Stimulated activated CD8-positive, alpha-beta memory T cell treated with anti-CD3 and anti-CD28 coated beads, Interleukin-15, amount 100 ng/mL, for 4 hours (primary cell): ENCODE results near the gene WIPF3.

Experiments used
- DNase-seq, 2 donors: peaks; one replicate each; pipeline ENCODE4 v3.0.0-alpha.2; 2020; ENCODE audit warnings: low read depth in 2 of 2

WIPF3 gene

DNA sequence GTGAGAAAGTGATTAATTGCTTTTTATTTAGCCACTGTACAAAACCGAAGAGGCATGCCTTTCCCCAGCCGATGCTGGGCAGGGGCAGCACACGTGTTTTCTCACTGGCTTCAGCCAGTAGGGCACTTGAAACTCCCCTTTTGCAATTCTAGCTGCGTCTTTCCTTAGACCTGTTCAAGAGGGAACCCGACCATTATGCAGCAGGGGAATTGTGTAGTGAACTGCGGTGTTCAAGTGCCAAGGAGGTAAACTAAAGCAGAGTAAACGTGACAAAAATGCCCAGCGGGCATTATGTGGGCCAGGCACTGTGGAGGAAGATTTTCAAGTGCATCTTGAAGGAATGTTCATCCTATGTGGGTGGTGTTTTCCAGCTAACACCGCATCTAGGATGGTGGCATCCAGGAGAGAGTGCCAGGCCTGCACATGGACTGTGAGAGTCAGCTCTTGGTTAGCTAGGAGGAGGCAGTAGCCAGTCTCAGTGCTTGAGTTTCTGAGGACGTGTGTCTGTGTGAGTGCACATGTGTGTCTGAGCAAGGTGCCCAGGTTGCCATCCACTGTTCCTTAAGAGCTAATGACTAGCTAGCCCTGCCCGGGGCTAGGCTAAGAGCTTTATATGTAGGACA is 3.3 kb downstream of the WIPF3 start:
- no peak for DNase-seq

DNA sequence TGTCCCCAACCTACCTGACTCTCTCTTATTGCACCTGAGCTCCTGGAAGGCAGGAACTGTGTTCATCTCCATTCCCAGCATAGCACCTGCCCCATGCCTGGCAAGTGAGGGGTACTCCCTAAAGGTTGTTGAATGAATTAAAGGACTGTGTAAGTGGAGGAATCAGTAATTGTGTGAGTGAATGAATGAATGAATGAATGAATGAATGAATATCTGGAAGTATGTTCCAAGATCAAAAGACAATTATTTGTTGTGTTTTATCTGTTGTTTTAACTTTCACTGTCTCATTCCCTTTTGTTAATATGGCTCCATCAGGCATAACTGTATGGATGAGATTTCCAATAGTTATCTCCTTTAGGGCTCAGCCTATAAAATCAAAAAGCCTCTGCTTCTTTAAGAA is 4.0 kb downstream of the WIPF3 start:
- DNase-seq, result no peak

DNA sequence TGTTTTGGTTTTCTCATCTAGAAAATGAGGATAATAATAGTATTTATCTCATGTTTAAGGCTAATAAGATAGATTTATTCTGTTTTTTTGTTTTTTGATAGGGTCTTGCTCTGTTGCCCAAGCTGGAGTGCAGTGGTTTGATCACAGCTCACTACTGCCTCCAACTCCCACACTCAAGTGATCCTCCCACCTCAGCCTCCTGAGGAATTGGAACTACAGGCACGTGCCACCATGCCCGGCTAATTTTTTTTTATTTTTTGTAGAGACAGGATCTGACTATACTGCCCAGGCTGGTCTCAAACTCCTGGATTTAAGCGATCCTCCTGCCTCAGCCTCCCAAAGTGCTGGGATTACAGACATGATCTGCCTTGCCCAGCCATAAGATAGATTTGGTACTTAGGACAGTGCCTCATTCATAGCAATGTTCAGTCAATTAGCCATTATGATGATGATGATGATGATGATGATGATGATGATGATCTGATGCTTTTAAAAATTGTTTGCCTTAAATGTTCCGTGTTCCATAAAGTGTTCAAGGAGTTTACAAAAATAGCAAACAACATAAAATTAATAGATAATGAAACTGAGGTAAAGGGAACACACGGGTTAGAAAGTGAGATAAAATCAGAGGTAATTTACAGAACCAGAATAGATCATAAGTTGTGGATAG is 4.6 kb downstream of the WIPF3 start:
- DNase-seq, result no peak

DNA sequence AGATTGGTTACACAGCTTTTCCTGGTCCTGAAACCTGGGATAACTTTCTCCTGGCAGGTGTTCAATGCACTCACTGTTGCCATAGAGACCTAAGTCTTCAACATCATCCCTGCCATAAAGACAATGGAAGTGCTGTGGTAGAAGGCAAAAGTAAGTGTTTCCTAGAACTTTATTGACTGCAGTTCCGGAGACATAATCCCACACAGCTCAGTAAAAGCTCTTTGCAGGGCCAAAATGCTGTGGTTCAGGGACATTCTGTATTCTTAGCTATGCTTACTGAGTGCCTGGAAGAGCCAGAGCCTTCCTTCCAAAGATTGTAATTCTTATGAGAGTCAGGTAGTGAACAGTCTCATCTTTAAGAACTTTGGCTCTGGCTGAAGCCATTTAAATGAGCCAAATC is 5.3 kb downstream of the WIPF3 start:
- no peak for DNase-seq

DNA sequence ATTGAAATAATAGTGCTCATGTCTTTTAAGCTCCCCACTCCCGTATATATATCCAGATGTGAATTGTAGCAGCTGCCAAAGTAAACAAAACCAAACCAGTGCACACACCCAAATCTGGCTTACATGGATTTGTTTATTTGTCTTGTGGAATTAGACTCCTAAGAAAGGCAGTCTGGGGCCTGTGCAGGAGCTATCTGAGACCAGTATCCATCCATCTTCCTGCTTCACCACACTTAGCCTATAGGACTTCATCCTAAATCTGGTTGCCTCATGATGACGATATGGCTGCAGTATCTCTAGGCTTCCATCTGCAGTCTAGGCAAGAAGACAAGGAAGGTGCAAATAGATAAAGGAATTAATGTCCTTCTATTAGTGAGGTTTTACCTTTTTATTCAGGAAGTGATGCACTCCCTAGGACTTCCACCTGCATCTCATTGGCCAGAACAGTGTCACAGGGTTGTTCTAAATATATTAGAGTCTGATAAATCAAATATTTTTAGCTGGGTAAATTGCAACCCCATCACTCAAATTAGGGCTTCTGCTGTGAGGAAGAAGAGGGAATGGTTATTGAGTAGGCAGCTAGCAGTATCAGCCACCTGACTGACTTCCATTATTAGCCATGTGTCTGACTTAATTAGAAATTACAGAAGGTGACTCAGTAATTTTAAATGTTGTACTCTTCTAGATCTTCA is 6.0 kb downstream of the WIPF3 start:
- DNase-seq, result no peak

DNA sequence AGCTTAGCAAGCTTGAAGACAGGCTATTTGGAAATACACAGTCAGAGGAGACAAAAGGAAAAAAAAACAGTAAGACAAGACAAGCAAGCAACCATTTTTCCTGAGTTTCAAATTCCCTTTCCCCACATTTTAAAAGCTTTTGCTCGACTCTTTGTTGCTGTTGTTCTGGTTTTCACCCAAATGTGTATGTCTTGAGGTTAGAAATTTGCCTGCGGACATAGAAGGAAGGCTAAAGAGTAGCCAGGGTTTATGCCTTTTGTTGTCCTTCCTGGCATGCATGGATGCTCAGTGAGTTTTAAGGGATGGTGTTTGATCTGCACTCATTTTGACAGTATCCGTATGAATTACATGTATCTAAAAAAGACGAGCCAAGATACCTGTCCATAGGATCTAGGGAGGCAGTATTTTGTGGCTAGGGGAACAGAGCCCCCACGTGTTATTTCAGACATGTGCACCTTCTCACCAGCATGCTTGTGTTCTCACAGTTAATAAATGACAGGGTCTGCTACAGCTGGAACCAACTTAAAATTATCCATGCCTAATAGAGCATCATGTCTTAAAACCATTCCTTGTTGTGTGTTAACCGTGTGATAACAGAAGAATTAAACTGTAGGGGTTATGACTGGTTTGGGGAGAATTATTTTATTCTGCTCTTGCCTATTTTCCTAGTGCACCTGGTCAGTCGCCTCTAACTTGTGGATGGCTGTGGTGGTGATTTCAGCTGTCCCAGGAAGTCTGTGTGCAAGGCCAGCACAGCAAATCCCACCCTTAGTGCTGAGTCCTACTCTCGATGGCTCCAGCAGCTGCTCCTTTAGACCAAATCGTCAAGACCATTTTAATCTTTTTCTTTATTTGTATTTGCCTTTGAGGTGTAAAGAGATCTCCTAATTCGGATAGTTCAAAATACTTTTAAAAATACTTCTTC is 9.1 kb downstream of the WIPF3 start:
- DNase-seq, result no peak

DNA sequence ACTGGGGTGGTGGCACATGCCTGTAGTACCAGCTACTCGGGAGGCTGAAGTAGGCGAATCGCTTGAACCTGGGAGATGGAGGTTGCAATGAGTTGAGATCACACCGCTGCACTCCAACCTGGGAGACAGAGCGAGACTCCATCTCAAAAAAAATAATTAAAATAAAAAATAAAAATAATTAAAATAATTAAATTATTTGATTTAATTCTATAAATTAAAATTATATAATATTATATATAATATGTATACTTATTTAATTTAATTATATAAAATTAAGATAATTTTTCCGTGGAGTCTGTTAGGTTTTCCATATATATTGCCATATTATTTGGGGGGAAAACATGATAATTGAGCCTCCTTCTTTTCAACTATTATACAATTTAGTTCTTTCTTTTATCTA is 12.0 kb downstream of the WIPF3 start:
- no peak for DNase-seq

DNA sequence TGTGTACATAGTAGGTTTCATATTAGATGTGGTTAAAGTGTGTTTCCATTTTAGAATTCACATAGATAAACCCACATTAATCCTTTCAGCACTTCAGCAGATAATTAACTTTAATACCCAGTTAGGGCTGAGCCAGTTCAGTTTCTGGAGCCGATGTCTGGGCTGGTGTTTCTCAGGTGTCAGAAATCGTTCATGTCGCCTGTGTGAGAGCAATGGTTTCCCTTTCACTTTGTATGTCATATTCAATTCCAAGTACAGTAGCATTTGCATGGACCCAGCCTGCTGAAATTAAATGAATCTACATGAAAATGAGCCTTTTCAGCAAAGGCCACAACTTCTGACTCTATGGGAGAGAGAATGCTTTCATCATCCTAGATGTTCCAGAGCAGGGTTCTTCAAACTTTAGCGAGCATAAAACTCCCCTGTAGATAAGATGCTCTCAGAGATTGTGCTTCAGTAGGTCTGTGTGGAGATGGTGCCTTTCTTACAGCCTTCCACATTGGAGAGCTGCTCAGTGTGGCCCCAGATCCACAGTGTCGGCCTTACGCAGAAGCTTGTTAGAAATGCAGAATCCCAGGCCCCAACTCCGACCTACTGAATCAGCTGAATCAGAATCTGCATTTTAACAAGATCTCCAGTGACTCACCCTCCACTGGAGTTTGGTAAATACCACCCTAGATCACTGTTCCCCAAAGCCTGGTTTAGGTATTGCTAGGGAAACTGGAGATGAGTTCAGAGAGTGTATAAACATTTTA is 19.6 kb downstream of the WIPF3 start:
- DNase-seq, result no peak

DNA sequence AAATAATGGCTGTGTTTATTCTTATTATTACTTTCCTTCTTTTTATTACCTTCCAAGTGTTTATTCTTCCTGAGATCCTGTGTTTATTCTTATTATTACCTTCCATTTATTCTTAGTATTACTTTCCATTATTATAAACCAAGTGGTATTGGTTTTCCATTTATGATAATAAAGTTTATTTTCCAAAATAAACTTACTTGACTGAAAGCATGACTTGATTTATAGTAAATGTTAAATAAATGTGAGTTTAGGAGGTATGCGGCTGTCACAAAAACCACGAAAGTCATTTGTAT is 20.2 kb downstream of the WIPF3 start:
- DNase-seq, result no peak

DNA sequence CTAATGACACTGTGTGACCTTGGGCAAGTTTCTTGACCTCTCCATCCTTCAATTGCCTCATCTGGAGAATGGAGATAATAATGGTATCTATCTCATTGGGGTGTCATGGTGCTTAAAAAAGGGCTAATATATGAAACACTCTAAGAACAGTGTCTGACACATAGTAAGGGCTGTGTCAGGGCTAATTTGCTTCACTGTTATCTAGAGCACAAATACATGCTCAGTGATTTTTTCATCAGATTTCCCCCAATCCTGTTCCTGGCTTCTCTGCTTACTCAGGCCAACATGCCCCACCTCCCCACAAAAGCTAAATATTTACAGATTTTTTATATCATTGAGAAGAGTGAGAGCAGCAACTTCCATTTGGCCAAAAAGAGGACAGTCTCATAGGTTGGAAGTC is 20.6 kb downstream of the WIPF3 start:
- no peak for DNase-seq

DNA sequence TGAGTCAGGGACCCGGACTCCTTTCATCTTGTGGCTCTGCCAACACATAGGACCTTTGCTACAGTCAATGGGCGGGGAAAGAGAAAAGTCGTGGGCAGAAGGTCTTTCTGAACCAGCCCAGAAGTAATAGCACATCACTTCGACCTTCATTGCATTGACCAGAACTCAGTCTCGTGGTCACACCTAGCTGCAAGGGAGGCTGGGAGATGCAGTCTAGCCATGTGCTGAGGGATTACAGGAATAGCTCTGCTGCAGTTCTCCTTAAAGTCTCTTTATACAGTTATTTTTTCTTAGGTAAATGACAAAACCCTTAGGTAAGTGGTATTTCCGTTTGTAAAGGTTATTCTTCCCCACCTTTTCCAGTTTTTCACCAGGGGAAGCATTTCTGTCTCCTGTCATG is 25.4 kb downstream of the WIPF3 start:
- no peak for DNase-seq

DNA sequence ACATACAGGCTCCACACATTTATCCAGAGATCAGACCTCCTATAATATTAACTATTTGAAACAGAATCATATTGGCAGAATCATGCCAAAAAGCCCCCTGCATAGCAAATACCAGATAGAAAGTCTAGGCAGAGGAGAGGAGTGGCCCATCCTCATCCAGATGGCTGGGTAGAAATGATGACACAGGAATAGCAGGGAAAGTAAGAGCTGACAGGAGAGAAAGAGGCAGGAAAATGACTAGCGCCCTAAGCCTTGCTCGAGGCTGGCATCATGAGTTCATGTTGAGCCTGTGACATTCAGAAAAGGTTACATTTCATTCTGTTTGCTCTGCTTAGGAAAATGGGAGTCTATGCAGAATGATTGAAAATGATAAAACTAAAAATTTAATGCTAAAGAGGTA is 27.6 kb downstream of the WIPF3 start:
- DNase-seq, result no peak

DNA sequence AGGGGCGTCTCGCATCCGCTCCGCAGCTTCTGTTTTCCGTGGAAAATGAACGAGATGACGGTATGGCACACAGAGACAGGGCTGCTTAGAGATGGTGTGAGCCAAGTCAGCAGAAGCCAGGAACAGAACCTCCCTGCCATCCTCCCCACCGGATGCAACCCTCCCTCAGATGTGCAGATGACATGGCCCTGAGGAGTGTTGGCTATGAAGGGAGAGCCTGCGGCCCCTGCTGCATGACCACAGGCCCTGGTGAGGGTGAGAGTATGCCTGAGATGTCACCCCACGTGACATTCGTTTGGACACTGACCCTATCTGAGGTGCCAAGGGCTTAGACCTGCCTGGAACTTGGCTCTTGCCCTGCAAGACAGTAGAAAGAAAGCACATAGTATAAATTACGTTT is 29.4 kb downstream of the WIPF3 start:
- no peak for DNase-seq

DNA sequence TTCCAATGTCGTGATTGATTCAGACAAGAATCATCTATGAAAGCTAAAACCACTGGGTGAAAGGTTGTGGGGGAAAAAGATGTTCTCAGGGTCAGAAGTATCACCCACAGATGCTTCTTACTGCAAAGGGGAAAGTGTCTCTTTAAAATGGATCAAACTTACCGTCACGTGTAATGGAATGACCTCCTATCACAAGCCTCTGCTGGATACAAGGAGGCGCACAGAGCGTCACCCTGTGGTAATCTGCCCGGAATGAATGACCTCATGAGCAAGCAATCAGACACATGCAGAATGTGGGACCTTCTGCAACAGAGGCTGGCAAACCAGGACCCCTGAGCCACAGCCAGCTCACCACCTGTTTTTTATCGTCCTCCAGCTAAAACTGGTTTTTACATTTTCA is 33.0 kb downstream of the WIPF3 start:
- DNase-seq, result no peak

DNA sequence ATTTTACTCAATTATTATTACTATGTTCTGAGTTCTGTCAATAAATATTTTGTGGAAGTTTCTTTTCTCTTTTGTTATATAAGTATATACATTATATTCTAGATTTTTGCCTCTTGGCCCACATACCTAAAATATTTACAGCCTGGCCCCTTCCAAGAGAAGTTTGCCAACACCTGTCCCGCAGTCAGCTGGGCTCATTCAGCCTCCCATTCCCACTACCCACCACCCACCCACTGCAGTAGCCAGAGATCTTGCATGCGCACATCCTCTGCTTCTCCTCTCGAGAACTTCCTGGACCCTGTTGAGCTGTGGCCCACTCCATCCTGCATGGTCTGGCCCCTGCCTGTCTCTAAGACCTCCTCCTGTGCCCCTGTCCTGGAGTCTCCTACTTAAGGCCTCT is 33.6 kb downstream of the WIPF3 start:
- no peak for DNase-seq

DNA sequence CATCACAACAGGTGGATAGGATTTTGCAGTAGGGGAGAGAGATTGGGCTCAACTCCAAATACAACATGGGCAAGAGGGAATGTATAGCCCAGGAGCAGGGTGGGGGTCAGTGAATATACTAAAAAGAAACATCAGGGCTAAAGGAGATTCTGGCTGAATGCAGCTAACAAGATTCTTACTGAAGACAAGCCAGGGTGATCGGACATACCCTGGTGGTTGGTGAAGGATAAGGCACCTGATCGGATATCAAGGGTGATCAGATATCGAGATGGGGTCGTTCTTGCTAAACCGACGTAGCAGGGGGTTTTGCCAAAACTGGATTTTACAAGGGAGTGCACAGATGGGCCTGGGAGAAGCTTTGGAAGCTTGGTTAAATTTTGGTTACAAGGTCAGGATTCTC is 34.4 kb downstream of the WIPF3 start:
- no peak for DNase-seq

DNA sequence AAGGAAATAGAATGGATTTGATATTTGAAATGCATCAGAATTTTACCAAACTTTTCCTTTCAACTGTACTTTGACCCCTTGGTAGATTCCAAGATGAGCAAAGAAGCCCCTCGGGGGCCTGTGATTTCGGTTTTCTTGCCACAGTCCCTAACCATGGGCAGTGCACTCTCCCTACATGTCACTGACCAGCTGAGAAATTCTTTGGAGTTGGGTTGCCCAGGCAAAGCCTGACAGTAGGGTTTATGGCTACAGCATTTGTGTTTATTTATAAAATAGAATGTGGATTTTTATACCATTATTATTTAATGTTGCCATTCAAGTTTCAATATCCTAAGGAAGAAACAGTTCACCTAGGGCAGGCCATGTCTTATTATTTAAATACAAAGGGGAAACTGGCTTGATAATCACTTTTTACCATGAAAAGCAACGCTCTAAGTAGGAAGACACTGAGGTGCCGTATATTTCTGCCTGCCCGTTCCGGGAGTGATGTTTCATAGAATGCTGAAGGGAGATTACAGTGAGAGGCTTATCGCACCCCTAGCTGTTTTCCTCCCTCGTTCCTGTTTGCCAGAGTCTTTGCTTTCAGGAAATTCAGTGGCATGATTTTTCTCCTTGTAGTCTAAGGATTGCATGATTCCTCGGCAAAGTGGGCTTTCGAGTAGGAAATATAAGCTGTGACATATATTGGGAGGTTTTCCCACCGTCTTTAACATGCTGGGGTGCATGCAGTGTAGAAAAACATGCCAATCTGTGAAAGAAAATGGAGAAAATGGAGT is 35.8 kb downstream of the WIPF3 start:
- DNase-seq, result no peak

DNA sequence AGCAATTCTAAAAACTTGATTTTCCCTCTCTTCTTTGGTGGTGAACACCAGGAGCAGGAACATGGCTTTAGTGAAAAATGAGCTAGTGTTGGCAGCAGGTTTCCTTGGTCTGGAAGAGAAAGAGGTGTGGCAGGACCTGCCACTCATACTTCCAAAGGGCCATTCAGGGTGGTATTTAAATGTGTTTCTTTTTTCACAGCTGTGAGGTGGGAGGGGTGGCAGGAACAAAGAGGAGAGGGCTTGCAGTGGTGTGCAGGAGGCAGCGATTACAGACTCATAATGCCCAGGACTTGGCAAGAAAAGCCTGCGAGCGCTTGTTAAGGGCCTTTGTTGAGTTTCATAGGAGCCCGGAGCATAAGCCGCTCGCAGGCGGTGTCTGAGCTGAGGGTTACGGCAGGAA is 36.8 kb downstream of the WIPF3 start:
- no peak for DNase-seq

DNA sequence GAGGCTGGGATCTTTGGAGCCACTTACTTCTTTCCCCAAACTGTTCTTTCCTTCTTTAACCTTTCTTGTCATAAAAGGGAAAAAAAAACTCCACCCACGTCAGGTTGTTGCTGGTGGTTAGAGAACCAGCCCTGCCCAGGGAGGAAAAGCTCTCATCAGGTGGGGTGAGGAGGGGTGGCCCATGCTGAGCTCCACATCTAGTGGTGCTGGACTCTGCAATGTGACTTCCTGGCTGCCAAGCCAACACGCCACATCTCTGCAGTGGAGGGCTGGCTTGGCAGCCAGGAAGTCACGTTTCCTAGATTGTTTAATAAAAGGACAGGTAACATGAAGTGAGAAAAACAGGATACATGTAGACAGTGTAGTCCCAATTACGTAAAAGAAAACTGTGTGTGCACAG is 37.4 kb downstream of the WIPF3 start:
- DNase-seq, result no peak

DNA sequence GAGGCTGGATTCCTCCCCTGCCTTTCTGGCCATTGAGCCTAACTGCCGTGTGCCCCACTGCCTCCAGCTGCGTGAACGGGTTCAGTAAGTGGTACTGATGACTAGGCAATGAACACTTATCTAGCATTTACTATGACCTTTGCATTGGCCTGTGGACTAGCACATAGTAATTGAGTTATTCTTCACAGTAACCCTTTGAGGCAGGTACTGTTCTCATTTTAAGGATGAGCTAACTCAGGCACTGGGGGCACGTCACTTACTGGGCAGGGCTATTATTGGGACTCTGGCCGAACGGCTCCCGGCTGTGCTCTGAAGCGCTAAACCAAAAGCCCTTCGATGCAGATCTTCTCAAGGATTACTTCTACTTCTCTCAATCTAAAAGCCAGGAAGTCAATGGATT is 38.3 kb downstream of the WIPF3 start:
- DNase-seq, result no peak

DNA sequence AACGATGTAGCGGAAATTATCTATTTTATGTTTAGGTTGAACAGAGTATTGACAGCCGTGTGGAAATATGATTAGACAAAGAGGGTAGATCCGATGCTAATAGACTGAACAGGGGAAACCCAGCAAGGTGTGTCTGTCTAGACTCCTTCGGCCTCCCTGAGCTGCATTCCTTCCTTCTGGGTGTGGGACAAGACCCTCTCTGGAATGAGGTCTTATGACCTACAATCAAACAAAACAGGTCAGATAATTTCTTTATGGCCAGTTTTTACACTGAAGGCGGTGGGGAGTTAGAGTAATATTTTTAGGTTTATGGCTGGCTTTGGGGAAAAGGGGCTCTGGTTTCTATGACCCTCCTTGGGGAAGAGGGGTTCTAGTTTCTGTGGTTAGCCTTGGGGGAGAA is 41.2 kb downstream of the WIPF3 start:
- no peak for DNase-seq
